ENCODE measurements around the gene SLU7. TPM values are rescaled to one million over a fixed set of nuclear protein-coding genes. Genes with fewer than 3 reads are reported as not detected.

Gene SLU7
- total and polyA plus RNA-seq, 9 of the 15 experiments (the other 6 are each of a cell fraction or from before 2014, with no cell fraction given): 42.1 to 65.7 (median 54.8) TPM

- TF ChIP-seq XRCC4 (IDR thresholded peaks at IDR 0.05; ENCODE audit: extremely low read depth, insufficient read depth, insufficient read length) (no peak), ZNF707 (CRISPR knock-in tag; conservative IDR thresholded peaks at IDR 0.05) (no peak), KLF16 (IDR thresholded peaks at IDR 0.05) (0 out of 2 replicates have a peak, but pooled peaks have one; percentile 25), RCOR1 (IDR thresholded peaks at IDR 0.05; ENCODE audit: borderline replicate concordance in 1 of 2, low read depth in 2 of 2, low read length in 2 of 2) (0 out of 4 replicates have a peak, but pooled peaks of 1 of the 2 experiments have one; percentile 39), SMARCC2 (IDR thresholded peaks at IDR 0.05; ENCODE audit: low read depth) (0 out of 2 replicates have a peak, but pooled peaks have one; percentile 40), EP300 (IDR thresholded peaks at IDR 0.05; ENCODE audit: low read length) (peak; percentile 45; the same call in 1 of the 2 replicates), CBFA2T3 (IDR thresholded peaks at IDR 0.05) (peak; percentile 82), NFE2L1 (tag; IDR thresholded peaks at IDR 0.05; ENCODE audit: borderline replicate concordance, low read depth) (no peak), ZSCAN29 (IDR thresholded peaks at IDR 0.05) (no peak), ZNF41 (CRISPR knock-in tag; conservative IDR thresholded peaks at IDR 0.05) (no peak), CC2D1A (IDR thresholded peaks at IDR 0.05) (no peak), ELK1 (CRISPR knock-in tag; IDR thresholded peaks at IDR 0.05) (no peak), ZBTB1 (CRISPR knock-in tag; IDR thresholded peaks at IDR 0.05; ENCODE audit: borderline replicate concordance, low read depth) (no peak), PRMT5 (CRISPR knock-in tag; IDR thresholded peaks at IDR 0.05) (no peak), RFX1 (IDR thresholded peaks at IDR 0.05) (0 out of 2 replicates have a peak, but pooled peaks have one; percentile 5), GATAD2B (IDR thresholded peaks at IDR 0.05; ENCODE audit: borderline replicate concordance) (no peak), ETS2 (tag; IDR thresholded peaks at IDR 0.05; ENCODE audit: borderline replicate concordance, poor library complexity, severe bottlenecking) (no peak), HMG20B (CRISPR knock-in tag; IDR thresholded peaks at IDR 0.05) (no peak), CEBPB (tag; IDR thresholded peaks at IDR 0.05) (peak; percentile 31; the same call in 1 of the 2 replicates), CBFA2T2 (conservative IDR thresholded peaks at IDR 0.05) (peak; percentile 70), ZBTB11 (CRISPR knock-in tag; IDR thresholded peaks at IDR 0.05) (no peak), EZH2 (IDR thresholded peaks at IDR 0.05; ENCODE audit: borderline replicate concordance, low read depth, low read length) (no peak), TEAD4 (IDR thresholded peaks at IDR 0.05; ENCODE audit: low read length) (peak; percentile 78), TEAD4 (CRISPR knock-in tag; IDR thresholded peaks at IDR 0.05; ENCODE audit: borderline replicate concordance) (no peak), NR2F6 (CRISPR knock-in tag; IDR thresholded peaks at IDR 0.05) (no peak), C11orf30 (IDR thresholded peaks at IDR 0.05; ENCODE audit: low read depth) (no peak)
- TF ChIP-seq, protein P1, sequence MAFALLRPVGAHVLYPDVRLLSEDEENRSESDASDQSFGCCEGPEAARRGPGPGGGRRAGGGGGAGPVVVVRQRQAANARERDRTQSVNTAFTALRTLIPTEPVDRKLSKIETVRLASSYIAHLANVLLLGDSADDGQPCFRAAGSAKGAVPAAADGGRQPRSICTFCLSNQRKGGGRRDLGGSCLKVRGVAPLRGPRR (CRISPR knock-in tag; IDR thresholded peaks at IDR 0.05): no peak
These were observed 40.6 kb downstream of the SLU7 start (continued) for GRCh38 chr5:160378330-160378729.
